NCI-H345 (cell line): ENCODE data around the gene MAGOH.
"Not testable (repeated sequence)": the region's sequence is repeated elsewhere in the genome, so short reads cannot be mapped to it uniquely, and the experiment has no call there.

Experiments
- DNase-seq: peaks from one replicate; lab custom pipeline; 2025; lab: John Stamatoyannopoulos, UW

The MAGOH gene

DNA sequence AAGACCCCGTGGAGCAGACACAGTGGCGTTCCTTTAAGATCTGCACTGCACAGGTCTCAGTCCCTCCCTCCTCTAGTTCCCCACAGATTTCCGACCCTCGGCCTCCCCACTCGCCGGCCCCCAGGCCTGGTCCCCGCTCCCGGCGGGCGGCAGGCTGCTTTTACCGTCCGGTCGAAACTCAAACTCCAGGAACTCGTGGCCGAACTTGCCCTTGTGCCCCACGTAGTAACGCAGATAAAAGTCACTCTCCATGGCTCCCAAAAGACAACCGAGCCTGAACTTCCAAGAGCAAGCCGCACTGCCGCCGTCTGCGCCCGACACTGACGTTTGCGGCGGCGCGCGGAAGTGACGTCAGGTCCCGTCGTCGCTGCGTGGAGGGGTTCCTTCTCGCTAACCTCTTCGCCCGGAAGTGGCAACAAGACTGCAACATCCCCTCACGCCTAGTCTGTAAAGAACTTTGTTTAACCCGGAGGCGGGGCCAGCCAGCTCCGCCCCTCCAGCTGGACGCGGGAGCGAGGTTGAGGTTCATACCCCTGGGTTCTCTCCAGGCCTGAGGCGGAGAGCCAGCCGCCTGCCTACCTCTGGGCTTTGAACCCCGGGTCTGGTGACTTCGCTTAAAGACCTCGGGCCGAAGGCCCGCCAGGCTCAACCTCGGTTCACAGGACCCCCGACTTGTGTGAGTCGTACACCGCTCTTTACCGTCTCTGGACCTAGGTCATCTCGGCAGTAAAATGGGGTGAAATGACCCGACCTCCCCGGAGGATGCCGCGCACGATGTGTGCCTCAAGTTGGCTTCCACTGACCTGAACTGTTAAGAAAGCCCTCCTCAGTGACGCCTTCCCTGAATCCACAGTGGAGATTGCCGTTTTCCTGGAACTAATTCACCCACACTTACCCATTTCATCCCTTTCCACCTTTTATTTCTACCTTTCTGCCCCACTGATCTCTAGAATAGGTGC is at the start of gene MAGOH:
TSS of gene MAGOH (minus strand) at position 322 of the 959 bp plus-strand sequence. CDS start at position 252, 70 bp downstream.
- peak; percentile 97 for DNase-seq

DNA sequence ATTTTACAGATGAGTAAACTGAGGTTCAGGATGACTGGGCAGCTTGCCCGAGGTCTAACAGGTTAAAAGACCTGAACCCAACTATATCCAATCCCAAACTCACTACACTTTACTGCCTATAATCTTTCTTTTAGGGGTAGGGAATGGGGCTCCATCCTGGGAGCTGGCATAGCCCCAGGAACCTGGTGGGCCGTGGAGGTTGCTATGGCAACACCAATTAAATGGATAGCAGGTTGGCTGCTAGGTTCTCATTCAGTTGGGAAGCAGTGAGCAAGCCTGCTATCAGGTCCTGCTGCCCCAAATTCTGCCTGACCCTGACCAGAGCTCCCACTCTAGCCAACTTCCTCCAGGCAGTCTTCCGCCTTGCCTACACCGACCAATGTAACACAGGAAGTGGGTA is 48.6 kb upstream of the MAGOH start:
- DNase-seq = no peak

DNA sequence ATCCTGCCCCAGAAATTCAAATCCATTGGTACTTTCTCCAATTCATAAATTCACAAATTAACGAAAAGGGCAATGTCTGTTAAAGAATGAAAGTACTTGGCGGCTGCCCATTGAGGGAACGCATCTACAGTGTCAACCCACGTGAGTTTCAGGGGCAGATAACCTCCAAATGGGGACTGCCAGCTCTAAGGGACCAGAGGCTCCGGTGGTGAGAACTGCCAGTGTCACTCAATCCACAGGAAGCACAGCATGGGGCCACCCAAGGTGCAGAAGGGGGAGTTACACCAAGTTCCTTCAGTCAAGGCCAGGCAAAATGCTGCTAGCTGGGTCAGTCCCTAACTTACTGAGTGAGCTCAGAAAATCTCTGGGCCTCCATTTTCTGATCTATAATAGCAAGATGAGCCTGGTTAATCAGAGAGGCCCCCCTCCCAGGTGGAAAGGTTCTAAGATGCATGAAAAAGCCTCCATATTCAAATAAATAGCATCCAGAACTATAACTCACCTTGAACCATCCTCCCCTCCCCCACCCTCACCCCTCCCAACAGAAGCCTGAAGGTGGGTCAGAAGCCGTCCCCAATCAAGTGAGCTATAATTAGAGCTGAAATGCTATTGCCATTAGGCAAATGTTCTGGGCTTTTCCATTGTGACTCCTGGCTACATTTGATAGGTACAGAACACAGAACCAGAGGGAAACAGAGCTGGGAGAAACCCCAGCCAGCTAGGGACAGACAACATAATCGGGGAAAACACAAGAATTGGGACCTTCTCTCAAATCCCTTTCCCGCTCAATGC is 47.8 kb upstream of the MAGOH start:
- DNase-seq = no peak

DNA sequence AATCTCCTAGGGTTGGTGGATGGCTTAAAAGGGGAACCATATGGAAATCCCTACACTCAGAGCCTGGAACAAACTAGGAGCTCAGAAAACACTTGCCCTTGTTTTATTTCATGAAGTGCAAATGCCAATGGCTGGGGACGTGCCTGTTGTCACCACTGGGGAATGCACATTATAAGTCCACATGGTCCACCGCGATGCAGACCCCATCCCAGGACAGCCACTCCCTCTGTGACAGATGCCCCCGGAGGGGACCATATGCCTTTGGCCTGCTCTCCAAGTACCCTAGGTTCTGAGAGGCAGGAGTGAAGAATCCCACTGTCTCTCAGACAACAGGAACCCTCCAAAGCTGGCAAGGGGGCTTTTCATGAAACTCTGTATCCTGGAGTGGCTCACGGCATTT is 47.2 kb upstream of the MAGOH start:
- DNase-seq = no peak

DNA sequence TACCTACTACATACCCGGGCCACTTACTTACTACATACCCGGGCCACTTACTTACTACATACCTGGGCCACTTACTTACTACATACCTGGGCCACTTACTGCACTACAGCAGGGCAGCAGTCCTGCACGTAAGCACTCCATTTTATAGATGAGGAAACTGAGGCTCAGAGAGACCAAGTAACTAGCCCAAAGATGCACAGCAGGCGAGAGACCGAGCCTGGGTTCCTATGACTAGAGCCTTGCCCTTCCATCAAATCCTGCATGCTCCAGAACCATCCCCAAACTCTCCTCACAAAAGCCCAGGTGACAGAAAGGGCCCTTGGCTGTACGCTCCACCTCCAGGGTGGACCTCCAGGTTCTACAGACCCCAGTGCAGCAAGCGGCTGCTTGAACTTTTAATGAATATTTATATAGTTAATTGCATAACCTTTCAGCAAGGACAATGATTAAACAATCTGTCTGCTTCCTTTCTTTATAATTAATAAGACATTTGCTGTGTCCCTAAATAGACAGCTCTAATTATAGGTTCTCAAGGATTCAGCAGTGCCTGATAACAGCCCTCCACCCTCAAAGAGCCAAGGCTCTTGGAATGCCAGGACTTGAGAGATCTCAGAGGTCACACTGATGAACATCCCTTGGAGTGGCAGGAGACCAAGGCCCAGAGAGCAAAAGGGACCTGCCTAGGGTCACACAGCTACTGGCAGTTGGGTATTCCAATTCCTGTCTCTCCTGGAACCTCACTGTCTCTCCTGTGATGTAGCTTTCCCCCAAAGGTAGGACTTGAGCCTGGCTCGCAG is 46.1 kb upstream of the MAGOH start:
- no peak for DNase-seq

DNA sequence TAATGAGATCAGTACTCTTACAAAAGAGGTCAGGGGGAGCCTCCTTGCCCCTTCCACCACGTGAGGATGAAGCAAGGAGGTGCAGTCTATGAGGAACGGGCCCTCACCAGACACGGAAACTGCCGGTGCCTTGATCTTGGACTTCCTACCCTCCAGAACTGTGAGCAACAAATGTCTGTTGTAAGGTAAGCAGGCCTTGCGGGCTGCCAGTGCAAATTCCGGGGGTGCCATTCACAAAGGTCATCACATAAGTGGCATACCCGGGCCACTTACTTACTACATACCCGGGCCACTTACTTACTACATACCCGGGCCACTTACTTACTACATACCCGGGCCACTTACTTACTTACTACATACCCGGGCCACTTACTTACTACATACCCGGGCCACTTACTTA is 44.8 kb upstream of the MAGOH start:
- not testable (repeated sequence) for DNase-seq

DNA sequence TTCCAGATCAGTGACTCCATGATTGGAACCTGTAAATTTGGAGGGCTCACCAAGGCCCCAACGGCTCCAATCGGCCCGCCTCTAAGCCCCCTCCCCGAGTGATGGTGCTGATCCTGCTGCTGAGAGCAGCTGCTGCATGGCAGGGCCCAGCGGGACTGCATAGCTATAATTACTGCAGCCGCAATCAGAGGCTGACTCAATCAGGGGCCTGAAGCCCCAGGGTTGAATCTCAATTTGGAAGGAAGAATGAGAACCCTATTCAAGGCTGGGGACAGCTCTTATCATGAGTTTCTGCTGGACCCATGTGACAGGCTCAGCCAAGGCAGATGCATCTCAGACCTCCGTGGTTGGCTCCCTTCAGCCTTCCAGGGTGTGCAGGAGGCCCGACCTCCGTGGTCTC is 42.8 kb upstream of the MAGOH start:
- no peak for DNase-seq

DNA sequence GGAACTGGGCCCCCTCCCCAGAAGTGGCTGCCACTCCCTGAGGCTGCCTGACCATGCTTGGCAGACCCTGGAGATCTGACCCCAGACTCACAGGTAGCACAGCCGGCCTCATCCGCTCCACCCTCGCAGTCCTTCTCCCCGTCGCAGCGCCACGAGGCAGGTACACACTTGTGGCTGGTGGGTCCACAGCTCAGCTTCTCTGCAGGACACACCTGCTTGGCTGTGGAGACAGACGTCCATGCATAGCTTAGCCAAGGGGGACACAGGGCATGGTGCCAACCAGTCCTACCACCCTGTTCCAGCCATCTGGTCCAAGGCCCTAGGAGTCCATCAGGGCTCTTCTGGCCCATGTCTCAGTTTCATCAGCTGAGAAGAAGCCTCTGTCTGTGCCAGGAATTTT is 42.2 kb upstream of the MAGOH start:
- DNase-seq = no peak

DNA sequence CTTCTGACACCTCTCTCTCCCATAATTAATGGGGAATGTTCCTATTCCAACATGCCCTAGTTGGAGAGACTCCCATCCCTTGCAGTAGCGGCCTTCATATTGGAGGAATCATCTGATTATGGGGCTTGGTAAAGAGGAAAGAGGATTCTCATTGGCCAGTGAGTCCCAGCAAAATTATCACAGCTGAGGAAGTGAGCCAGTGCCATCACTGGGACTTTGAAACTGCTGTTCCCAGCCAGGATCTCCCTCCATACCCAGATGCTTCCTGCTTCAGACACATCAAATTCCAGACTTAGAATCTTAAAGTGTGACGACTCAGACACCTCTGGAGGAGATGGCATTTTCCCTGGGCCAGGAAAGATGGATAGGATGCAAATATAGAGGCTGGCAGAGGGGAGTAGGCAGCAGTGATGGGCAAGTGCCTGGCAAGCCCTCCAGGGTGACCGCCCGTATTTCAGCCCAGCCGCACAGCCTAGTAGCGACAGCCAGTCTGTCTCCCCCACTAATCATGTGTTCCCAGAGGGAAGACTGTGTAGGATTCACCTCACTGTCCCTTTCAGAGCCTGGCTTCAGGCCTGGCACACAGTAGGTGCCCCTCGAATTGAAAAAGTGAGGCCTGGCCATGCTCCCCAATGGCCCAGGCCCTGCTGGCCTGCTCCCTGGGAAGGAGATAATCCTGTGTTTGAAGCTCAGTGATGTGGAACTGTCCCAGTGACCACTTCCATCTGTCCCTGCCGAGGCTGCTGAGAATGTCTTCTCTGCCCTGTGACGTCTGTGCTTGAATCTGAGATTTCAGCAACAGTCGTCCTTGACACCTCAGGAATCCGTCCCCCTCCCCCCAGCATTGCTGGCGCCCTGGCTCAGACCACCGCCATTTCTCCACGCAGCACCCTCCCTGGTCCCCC is 41.2 kb upstream of the MAGOH start:
- DNase-seq = no peak

DNA sequence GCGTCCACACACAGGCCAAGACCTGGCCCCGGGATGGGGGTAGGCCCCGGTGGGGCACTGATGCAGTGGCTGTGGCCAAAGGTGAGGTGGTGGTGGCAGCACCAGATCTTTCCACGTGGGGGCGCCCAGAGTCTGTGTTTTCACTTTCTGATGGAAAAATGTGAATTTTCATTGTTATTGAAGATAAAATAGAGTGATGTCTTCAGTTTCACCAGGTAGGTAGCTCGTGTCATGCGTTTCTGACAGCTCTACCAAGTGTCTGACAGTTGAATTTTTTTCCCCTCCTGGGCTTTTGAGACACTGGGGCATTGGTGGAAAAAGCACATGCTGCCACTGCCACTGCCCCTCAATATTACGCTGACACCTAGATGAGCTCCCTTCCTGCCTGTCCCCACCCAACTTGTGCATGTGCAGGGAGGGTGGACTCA is 40.0 kb upstream of the MAGOH start:
- DNase-seq = peak; percentile 33

DNA sequence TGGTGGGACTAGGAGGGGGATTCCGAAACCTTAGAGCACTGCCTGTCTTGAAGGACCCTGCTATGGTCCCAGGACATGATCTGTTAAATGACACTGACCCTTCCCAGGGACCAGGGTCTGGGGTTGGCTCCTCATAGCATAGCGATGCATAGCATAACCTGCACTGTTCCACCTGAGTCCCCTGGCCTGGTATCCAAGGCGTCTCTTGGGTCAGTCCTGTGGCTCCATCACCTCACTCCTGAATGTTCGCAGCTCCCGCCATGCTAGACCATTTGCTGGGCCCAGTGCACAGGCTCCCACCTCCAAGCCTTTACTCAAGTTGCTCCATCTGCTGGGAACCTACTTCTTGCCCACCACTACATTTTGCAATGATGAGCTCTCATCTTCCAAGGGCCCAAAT is 39.0 kb upstream of the MAGOH start:
- no peak for DNase-seq

DNA sequence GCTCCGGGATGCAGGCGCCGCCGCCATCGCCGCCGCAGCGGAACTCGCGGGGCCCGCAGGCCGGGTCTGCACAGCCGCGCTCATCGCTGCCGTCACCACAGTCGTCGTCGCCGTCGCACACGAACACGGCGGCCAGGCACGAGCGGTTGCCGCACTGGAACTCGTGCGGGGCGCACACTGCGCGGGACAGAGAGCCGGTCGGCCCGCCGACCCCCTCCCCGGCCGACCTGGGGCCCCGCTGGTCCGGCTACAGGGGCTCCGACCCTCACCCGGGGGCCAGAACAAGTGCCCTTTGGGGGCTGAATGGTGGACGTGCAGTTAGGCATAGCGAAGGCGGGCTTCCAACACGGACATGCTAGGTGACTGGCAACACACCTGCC is 38.6 kb upstream of the MAGOH start:
- no peak for DNase-seq

DNA sequence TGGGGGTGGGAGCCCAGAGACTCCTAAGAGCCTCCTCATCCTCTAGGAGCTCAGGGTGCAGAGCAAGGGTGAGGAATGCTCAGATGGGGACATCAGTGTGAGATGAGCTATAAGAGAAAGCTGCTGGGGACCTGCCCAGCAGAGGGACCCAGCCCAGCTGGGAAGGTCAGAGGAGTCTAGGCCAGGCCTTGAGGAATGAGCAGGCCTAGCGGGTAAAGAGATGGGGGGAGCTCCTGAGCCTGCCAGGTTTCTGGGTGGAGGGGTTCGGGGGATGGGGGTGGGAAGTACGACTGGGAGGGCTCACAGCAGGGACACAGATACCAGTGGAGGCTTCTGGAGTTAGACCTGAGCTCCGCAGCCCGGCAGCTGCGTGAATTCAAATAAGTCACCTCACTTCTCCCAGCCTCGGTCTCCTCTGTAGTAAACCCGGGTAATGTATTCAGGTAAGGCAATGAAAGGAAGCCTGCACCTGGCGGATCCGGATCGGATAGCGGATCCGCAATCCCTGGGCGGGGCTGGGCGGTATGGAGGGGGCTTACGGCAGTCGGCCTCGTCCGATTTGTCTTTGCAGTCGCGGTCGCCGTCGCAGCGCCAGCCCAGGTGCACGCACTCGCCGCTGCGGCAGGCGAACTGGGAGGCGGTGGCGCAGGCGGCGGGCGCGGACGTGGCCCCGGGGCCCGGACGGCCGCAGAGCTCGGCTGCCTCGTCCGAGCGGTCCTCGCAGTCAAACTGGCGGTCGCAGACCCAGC is 38.0 kb upstream of the MAGOH start:
- DNase-seq = no peak

DNA sequence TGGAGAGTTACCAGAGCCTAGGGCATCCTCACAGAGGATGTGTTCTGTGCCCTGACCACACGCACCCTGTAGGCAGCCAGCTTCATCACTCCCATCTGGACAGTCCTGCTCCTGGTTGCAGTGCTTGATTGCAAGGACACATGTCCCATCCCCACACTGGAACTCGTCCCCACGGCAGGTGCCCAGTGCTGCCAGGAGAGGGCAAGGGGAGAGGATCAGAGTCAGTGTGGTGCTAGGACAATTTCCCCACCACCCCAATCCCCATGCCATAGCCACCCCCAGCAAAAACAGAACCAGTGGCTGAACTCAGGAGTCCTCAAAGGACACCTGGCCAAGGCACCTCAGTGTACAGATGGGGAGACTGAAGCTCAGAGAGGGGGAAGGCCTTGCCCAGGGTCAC is 37.2 kb upstream of the MAGOH start:
- no peak for DNase-seq

DNA sequence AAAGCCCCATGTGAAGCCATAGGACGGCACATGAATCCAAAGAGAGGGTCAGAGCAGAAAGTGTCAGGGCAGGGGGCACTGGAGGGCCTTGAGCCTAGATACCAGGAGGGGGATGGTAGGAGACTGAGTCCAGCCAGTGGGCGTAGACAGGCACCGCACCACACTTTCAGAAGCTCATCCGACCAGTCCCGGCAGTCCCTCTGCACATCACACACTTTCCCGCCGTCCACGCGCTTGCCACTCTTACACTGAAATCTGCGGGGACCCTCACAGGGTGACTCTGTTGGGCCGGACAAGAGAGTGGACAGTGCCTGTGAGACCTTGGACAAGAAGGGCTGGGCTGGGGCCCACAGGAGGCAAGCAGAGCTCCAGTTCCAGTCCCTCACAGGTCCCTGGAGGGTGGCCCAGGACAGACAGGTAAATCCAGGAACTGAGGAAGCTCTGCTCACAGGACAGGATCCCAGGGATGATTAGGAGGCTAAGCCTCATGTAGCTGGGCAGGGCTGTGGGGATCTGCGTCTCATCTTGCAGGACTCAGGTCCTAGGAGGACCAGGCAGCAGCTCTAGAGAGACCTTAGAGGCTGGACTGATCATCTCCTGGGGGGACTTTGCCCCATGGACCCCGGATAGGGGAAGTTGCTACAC is 36.3 kb upstream of the MAGOH start:
- DNase-seq = no peak

DNA sequence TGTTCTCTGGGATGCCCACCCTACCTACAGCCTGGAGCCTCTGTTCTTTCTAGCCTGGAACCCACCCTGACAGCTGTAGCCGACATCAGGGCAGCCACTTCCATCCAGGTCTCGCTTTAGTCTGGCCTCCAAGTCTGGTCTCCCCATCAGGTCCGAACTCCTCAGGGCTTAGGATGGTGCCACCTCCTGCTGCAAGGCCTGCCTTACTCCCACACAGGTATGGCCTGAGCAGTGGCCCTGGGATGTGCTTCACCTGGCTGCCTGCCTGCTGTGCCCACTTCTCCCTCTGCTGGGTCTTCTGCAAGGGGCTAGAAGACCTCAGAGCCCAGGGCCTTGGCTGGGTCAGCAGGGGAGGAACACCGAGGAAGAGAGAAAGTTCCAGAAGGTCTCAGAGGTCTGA is 35.7 kb upstream of the MAGOH start:
- DNase-seq = no peak

DNA sequence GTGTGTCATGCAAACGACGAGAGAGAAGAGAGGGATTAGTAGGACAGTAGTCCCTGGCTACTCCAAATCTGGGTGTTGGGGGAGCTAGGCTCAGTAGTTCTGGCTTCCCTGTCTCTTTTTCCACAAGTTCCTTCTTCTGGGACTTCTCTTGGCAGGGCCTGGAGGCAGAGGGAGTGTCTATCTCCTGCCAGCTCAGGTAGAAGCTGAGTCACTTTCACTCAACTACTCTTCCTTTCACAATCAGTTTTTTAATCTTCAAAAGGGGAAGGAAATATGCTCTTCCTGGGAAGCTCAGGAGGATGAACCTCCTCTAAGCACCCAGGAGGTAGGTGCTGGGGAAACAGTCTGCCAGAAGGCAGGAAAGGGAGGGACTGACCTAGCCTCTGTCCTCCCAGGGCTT is 35.2 kb upstream of the MAGOH start:
- DNase-seq = no peak

DNA sequence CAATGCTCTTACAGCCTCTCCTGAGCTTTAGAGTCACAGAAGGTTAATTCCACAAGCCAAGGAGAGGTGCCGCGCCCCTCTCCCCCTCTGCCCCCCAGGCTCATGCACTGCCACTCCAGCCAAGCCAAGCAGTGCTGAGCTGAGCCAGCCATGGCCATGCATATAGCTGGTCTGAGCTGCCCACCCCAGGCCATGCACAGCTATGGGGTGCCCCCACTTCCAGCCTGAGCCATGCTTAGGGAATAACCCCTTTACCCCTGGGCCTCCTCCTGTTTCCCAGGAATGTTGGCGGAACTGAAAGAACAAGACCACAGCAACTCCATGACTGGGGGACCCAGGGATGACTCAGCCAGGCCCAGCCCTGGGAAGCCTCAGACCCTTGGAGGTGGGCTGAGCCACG is 34.0 kb upstream of the MAGOH start:
- no peak for DNase-seq

DNA sequence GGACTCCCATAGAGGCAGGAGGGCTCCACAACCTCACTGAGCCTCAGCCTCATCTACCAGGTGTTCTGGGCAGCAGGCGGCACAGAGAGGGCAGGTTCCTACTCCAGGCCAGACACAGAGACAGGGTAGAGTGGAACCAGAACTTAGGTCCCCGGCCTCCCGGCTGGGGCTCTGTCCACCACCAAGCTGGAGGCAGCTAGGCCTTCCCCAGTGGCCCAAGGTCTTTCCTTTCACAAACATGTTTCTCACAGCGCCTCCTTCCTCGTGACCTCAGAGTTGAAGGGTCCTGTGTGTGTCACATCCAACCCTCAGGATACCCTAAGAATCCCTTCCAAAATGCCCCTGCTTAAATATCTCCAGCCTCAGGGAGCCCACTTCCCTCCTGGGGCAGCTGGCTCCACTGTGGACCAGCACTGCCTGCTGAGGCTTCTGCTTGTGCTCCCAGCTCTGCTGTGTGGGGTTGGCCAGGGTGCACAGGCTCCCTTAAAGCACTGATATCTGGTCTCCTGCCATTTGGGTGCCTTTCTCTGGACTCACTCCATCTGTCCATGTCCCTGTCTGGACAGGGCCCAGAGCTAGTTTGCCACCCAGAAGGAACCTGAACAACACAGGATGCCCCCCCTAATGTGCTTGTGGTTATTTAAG is 33.2 kb upstream of the MAGOH start:
- no peak for DNase-seq

DNA sequence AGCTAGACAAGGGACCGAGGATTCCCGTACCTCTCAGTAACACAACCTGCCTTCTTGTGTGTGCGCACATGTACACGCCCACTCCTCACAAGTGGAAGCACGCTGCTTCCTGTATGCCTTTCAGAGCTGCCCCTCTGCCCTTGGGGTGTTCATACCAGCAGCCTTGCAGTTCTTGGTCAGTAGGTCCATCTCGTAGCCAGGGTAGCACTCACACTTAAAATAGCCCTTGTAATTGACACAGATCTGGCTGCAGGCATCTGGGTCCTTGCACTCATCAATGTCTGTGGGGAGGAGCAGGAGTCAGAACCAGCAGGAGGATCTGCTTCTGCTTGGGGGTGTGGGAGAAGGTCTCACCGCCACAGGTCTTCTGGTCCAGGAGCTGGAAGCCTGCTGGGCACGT is 32.6 kb upstream of the MAGOH start:
- no peak for DNase-seq
